NCI-H2081 (cell line): ENCODE results near the gene DAW1.
"Not testable (repeated sequence)": the region's sequence is repeated elsewhere in the genome, so short reads cannot be mapped to it uniquely, and the experiment has no call there.

ENCODE experiments used
- DNase-seq, 2 experiments: peaks; one replicate each; lab custom pipeline; 2025; lab: John Stamatoyannopoulos, UW

Gene DAW1, protein sequence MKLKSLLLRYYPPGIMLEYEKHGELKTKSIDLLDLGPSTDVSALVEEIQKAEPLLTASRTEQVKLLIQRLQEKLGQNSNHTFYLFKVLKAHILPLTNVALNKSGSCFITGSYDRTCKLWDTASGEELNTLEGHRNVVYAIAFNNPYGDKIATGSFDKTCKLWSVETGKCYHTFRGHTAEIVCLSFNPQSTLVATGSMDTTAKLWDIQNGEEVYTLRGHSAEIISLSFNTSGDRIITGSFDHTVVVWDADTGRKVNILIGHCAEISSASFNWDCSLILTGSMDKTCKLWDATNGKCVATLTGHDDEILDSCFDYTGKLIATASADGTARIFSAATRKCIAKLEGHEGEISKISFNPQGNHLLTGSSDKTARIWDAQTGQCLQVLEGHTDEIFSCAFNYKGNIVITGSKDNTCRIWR

DNA sequence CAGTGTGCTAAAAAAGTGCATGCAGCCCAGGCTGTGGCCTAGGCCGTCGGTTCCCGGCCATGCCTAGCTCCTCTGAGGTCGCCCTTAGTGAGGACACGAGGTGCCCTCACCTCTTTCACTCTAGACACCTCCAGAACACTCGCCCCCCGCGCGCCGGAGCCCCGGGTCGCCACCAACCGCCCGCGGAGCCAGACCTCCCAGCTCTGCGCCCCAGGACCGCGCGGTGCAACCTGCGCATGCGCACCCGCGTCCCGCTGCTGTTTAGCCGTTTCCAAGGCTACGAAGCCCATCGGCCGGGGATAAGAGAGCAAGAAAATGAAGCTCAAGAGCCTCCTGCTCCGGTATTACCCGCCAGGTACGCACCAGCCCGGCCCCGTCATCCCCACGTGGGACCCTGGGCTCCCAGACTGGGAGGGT, at the start of gene DAW1:
DAW1 (plus strand) TSS at position 257 of the 417 bp plus-strand sequence; CDS start at position 316, 59 bp downstream.
- peak; percentile 34 to 56 for DNase-seq

DNA sequence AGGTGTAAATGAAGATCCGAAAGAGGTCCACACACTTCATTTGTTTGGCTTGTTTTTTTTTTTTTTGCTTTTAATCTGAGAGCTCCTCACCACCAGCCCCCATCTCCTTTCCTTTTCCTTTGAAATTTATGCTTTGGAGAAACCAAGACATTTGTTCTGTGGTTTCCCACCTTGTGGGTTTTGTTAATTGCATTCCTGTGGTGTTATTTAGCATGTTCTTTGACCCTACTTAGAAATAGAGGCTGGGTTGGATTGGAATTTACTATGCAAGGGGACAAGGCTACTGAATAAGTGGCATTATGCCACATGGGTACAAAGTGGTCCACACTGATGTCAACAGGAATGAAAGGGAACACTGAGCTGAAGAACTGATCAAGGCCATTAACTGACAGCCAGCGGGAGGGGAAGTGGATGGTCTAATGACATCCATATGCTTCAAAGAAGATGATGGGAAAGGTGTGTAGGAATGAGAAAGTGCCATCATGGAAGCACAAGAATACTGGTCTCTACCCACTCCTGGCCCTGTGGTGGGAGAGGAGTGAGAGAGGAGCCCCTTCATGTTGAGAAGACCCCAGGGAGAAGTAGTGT, 48.9 kb upstream of the DAW1 start:
- no peak for DNase-seq

DNA sequence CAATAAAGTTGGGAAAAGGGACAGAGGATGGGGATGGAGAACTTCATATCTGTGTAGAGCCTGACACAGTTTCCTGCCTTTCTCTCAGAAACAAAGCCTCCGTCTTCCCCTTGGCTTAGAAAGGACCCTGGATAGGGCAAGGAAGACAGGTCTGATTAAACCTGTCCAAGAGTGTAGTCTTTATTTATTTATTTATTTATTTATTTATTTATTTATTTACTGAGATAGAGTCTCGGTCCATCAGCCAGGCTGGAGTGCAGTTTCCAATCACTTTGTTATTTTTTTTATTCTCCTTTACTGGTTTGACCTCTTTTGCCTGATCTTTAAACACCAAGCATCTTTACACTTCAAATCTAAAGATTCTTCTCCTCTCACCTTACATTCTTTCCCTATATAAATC, 47.5 kb upstream of the DAW1 start:
- no peak for DNase-seq

DNA sequence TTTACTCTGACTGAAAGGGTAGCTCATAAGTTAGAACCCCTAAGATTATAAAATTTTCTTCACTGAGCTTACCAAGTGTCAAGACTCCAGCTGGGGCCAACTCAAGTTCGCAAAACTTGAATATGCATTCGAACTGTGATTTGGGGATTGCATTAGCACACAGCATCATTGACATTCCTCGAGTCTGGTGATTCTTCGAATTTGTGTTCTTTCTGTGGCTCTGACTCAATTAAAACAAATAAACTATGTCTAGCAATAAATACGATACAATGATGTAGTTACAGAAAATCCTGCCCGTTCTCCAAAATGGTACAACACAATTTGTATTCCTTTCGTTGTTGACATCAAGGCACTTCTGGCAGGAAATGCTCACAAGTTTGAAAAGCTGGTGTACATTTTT, 46.7 kb upstream of the DAW1 start:
- no peak for DNase-seq

DNA sequence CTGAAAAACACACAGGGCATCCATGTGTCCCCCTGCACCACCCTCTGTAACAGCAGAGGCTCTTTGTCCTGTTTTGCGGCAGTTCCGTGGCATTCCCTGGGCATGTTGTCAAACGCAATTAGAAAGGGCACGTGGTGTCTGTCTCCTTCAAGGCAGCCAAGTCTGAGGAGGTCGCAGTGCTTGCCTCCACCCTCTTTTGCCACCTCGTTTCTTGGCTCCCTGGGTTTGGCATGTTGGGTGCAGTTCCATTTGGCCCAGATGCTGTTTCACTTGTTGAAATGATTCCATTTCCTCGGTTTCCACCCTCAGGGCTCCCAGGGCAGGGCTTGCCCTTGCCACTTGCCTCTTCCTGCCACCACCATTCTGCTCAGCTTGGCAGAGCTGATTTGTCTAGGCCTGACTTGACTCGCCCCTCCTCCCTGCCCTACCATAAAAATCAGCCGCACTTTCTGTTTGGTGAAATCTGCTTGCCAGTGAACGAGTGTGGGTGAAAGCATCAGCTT, 45.4 kb upstream of the DAW1 start:
- DNase-seq, result no peak

DNA sequence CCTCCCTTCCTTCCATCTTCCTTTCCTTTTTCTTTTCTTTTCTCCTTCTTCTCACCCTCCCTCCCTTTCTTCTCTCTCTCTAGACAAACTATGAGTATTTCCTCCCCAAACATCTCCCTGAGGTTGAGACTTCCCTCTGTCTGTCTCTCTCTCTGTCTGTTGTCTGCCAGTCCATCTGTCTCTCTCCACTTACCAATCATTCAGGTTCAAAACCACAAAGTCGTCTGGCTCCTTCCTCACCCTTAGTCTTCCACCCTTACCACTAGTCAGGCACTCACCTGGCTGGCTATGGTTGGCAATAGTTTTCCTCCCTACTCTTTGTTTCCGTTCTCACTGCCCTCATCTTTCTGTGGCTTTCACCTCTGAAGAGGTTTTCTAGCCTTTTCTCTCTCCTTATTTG, 44.9 kb upstream of the DAW1 start:
- DNase-seq, result no peak

DNA sequence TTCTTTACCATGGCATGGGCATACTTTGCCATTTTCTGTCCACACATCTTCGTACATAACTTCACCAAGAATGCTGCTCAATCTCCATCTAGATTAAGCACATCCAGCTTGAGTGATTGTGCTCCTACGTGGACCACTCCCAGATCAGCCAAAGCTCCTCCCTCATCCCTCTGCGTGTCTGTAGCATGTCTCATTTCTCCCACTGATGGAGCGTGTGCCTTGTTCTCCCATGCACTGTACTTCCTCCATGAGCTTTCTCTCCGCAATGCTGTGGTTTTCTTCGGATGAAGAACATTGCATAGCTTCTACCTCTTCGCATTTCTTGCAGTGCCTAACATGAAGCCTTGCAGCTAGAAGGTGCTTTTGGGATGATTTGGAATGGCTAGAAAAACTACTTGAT, 44.3 kb upstream of the DAW1 start:
- DNase-seq, result no peak

DNA sequence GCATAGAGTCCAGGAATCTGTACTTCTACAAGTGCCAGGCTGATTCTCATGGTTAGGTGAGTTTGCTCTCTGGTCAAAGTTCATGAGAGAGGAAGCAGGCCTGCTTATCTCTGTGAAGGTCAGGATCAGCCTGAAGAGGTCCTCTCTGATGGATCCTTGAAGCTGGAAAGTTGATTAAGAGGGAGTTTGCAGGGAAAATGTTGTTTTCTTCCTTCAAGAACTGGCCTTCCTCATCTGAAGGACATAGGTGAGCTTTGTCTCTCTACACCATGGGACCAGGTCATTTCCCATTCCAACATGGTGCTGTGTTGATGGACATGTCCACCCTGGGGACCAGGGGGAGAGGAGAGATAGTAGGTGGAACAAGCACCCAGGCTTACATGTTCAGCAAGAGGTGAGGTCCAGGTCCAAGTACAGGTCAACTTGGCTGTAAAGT, 42.9 kb upstream of the DAW1 start:
- DNase-seq, result no peak

DNA sequence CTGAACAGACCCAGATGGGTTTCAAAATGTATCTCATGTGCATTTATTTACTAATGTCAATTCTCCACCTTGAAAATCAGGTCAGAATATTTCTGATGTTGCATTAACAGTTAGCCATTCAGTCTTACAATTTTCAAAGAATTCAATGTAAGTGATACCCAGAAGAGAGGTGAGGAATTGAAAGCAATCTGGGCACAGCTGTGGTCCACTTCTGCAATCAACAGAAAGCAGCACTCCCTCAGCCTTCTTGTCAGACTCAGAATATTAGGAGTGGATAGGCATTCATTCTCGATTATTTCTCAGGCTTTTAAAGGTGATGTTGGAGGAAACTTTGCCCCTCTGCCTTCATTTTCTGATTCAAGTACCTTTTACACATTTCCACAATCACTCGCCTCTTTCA, 42.1 kb upstream of the DAW1 start:
- DNase-seq, result no peak

DNA sequence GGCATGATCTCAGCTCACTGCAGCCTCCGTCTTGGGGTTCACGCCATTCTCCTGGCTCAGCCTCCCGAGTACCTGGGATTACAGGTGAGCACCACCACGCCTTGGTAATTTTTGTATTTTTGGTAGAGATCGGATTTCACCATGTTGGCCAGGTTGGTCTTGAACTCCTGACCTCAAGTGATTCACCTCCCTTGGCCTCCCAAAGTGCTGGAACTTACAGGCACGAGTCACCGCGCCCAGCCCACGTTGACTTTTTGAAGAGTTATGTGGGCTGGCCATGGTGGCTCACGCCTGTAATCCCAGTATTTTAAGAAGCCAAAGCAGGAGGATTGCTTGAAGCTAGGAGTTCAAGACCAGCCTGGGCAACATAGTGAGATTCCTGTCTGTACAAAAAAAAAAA, 37.0 kb upstream of the DAW1 start:
- DNase-seq, result no peak

DNA sequence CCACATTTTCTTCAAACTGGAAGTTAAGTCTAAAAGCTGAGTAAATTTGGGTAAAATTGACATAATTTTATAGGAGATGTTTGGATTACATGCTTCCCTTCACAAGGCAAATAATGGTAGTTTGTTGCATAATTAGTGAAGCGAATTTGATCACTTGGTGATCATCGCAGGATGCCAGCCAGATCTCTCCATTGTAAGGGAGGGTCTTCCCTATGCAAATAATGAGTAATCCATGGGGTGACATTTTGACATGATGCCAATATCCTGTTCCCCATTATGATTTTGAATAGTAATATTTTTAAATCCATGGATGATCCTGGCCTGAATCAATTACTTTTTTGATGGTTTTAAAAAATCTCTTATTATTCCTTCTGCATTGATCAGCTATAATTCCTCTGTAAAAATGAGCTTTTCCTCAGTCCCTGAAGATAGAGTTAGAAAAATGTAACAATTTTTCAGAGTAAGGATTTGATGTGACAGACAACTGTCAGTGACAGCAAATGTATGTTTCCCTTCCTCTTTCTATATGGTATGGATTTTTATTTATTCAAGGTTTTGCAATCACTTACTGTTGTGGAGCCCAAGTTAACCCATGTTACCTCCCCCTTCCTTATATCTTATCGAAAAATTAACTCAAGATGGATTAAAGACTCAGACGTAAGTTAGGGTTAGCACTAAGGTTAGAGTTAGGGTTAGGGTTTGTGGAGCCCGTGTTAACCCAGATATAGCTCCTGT, 36.3 kb upstream of the DAW1 start:
- DNase-seq, result no peak

DNA sequence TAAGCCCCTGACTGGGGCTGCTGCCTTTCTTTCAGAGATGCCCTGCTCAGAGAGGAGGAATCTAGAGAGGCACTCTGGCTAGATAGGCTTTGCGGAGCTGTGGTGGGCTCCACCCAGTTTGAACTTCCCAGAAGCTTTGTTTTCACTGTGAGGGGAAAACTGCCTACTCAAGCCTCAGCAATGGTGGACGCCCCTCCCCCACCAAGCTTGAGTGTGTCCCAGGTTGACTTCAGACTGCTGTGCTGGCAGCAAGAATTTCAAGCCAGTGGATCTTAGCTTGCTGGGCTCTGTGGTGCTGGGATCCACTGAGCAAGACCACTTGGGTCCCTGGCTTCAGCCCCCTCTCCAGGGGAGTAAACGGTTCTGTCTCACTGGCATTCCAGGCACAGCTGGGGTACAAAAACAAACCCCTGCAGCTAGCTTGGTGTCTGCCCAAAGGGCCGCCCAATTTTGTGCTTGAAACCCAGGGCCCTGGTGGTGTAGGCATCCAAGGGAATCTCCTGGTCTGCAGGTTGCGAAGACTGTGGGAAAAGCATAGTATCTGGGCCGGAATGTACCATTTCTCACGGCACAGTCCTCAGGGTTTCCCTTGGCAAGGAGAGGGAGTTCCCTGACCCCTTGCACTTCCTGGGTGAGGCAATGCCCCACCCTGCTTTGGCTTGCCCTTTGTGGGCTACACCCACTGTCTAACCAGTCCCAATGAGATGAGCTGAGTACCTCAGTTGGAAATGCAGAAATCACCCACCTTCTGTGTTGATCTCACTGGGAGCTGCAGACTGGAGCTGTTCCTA, 31.9 kb upstream of the DAW1 start:
- not testable (repeated sequence) for DNase-seq

DNA sequence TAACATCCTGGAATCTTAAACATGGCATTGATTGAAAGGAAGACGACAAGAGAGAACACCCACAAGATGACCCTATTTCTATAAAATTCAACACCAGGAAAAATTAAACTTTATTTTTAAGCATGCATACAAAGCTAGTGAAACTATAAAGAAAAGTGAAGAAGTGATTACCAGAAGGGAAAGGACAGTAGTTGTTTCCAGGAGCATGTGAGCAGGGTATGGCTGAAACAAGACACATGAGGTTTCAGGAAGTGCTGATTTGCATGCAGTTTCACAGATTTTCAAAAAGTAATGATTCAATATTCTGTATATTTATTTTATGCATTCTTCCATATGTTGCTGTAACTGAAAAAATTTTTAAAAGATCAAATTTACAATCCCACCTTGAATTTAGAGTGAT, 24.6 kb upstream of the DAW1 start:
- no peak for DNase-seq

DNA sequence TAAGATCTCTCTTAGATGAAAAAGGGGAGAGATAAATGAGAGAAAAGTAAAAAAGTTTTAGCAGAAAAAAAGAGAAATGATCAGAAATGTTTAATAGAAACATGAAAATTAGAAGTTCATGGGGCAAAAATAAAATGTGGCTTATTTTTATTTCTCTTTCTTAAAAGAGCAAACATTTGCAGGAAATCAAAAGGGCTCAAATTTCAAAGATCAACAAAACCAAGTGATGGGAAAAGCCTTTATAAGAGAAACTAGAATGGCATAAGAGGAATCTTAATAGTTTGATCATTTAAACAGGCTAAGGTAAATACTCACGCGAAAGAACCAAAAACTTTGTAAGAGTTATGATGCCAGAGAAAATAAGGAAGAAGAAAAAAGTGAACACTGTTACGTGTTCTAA, 23.3 kb upstream of the DAW1 start:
- no peak for DNase-seq

DNA sequence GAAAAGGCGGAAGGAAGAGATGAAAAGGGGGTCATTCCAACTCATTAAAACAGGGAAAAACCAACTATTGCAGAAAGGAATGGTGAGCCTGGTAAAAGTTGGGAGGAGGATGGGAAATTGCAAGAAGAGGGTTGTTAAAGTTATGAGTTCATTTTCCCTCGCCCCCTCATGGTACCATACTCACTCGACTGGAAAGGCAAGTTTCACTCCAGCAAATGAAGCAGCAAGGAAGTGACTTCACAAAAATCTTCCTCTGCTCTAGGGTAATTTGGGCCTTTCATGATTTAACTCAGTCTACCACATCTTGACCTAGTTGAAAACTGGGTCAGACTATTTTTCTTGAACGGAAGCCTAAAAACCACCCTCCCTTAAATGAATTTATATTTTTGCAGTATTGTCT, 22.8 kb upstream of the DAW1 start:
- no peak for DNase-seq

DNA sequence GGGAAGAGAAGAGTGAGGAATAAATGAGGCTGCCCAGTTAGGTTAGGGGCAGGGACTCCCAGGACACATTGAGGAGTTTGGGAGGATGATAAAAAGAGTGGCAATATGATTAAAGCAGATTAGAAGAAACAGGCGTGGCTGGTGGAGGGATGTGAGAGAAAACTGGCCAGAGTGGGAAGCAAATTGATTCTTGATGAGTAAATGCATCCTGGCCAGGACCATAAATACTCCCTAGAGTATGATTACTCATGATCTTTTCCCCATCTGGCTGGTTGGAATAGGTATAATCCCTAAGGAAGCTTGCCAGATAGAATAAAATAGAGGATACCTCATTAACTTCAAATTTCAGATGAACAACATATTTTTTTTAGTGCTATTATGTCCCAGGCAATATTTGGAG, 21.5 kb upstream of the DAW1 start:
- DNase-seq, result no peak

DNA sequence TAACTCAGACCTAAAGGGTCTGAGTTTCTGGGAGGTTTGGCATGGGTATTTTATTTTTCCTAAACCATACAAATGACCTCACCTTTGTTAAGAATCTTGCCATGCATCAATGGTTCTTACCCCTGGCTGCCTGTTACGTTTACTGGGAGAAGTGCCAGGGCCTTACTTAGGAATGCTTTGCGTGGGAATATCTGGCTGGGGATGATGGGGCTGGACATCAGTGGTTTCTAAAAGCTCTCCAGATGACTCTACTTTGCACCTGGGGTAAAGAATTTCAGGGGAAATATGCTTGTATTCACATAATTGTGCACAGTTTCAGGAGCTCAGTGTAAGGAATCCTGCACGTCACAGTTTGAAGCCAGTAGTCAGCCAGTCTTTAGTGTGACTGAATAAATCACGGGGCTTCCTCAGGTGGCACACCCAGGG, 18.2 kb upstream of the DAW1 start:
- no peak for DNase-seq

DNA sequence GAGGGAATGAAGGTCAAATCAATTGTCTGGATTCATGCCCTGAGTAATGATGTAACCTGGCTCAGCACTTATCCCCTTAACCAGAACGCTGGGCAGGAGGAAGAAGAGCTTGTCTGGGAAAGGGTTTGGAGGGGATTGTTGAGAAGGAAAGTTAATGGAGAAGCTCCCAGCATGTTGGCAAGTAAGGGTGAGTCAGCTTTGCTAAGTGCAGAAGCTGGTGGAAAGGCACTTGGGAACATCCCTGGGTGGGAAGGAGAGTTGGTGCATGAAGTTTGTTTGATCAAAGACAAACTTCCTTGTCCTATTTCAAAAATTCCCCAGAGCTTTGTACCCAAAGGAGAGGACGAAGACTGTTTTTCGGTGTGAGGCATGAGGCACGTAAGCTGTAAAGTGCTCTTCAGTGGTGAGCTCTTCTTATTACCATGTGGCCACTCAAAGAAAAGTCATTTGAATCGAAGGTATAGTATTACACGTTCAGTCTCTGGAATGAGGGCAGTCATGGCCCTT, 17.6 kb upstream of the DAW1 start:
- no peak for DNase-seq

DNA sequence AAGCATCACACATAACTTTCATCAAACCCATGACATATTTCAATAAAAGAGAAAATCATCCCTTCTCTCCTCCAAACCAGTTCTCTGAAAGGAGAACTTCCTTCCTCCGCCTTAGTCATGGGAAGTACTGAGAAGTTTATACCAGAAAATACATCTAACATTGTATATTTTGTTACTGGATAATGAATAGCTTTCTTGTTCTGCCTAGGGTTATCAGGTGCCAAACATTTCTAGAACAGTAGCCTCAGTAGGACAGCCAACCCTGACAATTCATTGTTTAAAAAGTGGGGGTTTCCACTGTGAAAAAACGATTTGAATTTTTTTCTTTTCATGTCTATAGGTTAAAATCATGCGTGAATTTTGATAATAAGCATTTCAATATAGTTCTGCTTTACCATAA, 16.0 kb upstream of the DAW1 start:
- DNase-seq, result no peak

DNA sequence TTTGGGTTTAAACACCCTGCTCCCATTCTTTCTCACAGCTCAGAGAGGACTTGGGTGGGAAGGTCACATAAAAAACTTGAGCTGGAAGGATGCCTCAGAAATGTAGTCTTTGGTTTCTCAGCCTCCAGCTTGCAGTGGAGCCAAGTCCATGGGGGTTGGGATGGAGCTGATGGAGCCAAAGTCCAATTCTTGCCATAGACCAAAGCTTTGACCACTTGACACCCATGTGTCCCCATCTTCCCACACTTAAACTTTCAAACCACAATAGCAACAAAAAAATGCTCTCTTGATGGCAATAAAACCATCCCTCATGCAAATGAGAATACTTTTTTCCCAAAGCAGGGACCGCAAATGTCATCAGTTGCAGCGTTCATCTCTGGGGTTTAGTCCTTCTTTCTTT, 14.7 kb upstream of the DAW1 start:
- no peak for DNase-seq

DNA sequence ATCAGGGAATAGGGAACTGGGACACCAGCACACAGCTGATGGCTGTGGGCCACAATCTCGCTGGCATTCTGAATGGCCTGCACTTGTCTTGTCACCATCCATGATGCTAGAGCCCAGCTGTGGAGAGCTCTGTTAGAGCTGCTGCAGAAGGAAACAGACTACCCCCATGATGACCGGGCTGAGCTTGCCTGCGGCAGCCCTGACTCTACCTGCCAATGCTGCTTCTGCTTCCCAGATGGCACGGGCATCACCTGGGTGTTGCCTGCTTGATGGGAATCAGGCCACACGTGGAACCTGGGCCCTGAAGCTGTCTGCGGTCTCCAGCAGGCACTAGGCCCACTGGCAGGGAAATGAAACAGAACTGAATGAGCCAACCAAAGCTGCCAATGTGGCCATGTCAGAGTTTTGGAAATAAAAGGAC, 11.2 kb upstream of the DAW1 start:
- DNase-seq, result no peak

DNA sequence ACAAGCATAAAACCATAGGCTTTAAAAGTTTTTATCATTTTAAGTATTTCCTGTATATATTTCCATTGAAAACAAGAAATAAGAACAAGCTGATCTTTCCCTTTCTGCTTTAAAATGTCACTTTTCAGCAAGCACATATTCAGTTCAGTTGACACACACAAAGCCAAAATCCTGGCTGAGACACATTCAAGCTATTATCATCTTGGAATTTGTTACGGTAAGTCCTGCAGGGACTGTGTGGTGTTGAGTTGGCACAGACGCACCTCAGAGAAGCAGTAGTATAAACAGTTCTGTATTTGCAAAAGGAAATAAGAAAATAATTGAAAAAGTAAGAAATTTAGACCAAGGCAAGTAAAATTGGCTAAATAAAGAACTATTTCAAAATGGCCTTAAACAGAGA, 10.4 kb upstream of the DAW1 start:
- no peak for DNase-seq
